Hepatocyte (in vitro differentiated cells): ENCODE results near the gene KIF1C. TPM values are rescaled to one million over a fixed set of nuclear protein-coding genes. Genes with fewer than 3 reads are reported as not detected.

ENCODE experiments used
- DNase-seq: peaks from one replicate; pipeline ENCODE4 v3.0.0-alpha.2; 2016; ENCODE audit warnings: low spot score
- H2AFZ ChIP-seq: fragments of 200-600 bp; sonication (generic); 2 replicates; pipeline ENCODE4 v1.6.0; 2016; ENCODE audit warnings: antibody characterized with exemption, mild to moderate bottlenecking
- H3K27ac ChIP-seq: fragments of 200-600 bp; sonication (generic); 2 replicates; pipeline ENCODE4 v1.5.1; 2016; ENCODE audit warnings: mild to moderate bottlenecking
- H3K27me3 ChIP-seq: fragments of 200-600 bp; sonication (generic); 2 replicates; pipeline ENCODE4 v1.6.1; 2016
- H3K36me3 ChIP-seq: fragments of 200-600 bp; sonication (generic); replicated peaks from 2 replicates; pipeline ENCODE4 v1.5.1; 2016; ENCODE audit warnings: low read depth; ENCODE audit not compliant: insufficient read depth
- H3K4me1 ChIP-seq: fragments of 200-600 bp; sonication (generic); 2 replicates; pipeline ENCODE4 v1.5.1; 2016; ENCODE audit warnings: mild to moderate bottlenecking, moderate library complexity; ENCODE audit not compliant: insufficient read depth
- H3K4me2 ChIP-seq: fragments of 200-600 bp; sonication (generic); 2 replicates; pipeline ENCODE4 v1.6.0; 2016
- H3K4me3 ChIP-seq: fragments of 200-600 bp; sonication (generic); 2 replicates; pipeline ENCODE4 v1.5.1; 2016; ENCODE audit warnings: mild to moderate bottlenecking
- H3K79me2 ChIP-seq: fragments of 200-600 bp; sonication (generic); 2 replicates; pipeline ENCODE4 v1.6.0; 2017; ENCODE audit warnings: mild to moderate bottlenecking
- H3K9me2 ChIP-seq: fragments of 200-600 bp; sonication (generic); replicated peaks from 2 replicates; pipeline ENCODE4 v1.6.0; 2017; ENCODE audit warnings: mild to moderate bottlenecking; ENCODE audit not compliant: insufficient read depth
- H3K9me3 ChIP-seq: fragments of 200-600 bp; sonication (generic); 2 replicates; pipeline ENCODE4 v1.5.1; 2016; ENCODE audit warnings: low read depth, mild to moderate bottlenecking
- H4K20me1 ChIP-seq: fragments of 200-600 bp; sonication (generic); 2 replicates; pipeline ENCODE4 v1.6.0; 2016; ENCODE audit warnings: mild to moderate bottlenecking; ENCODE audit not compliant: insufficient read depth, poor library complexity, severe bottlenecking
- EZH2 ChIP-seq: fragments of 200-600 bp; sonication (generic); IDR thresholded peaks from 2 replicates; pipeline ENCODE4 v1.6.1; 2016; ENCODE audit warnings: antibody characterized with exemption, mild to moderate bottlenecking, borderline replicate concordance
- EZH2phosphoT487 ChIP-seq: fragments of 200-600 bp; sonication (generic); IDR thresholded peaks from one replicate; pipeline ENCODE4 v1.6.1; 2018; ENCODE audit warnings: antibody characterized with exemption, mild to moderate bottlenecking, low read depth, moderate library complexity; ENCODE audit not compliant: unreplicated experiment, severe bottlenecking
- WGBS: methylation state at CpG from one replicate; pipeline ENCODE4 v1.1.6; 2016; ENCODE audit warnings: low lambda C conversion rate; ENCODE audit errors: missing lambda C conversion rate; 5-methylcytosine and 5-hydroxymethylcytosine counted together
- polyA plus RNA-seq: library from polyadenylated mRNA; unstranded; fragments of >200 nt; fragmentation: Nextera tagmentation; extraction: Ambion mirVana; gene quantifications from 2 replicates; pipeline ENCODE4 v1.2.1, GENCODE V29; 2016
- total RNA-seq: library from RNA; depleted of rRNA; stranded (reverse); fragments of >200 nt; gene quantifications from 2 replicates; pipeline ENCODE4 v1.2.3, GENCODE V29; 2014
- TF ChIP-seq, protein P1 (sequence below): fragments of 200-600 bp; sonication (generic); IDR thresholded peaks from 2 replicates; pipeline ENCODE4 v1.5.1; 2016; ENCODE audit warnings: antibody characterized with exemption, mild to moderate bottlenecking; ENCODE audit not compliant: poor library complexity

The KIF1C gene
- total and polyA plus RNA-seq, 2 experiments from 2014 or later, result 59.4 to 75.9 TPM

DNA sequence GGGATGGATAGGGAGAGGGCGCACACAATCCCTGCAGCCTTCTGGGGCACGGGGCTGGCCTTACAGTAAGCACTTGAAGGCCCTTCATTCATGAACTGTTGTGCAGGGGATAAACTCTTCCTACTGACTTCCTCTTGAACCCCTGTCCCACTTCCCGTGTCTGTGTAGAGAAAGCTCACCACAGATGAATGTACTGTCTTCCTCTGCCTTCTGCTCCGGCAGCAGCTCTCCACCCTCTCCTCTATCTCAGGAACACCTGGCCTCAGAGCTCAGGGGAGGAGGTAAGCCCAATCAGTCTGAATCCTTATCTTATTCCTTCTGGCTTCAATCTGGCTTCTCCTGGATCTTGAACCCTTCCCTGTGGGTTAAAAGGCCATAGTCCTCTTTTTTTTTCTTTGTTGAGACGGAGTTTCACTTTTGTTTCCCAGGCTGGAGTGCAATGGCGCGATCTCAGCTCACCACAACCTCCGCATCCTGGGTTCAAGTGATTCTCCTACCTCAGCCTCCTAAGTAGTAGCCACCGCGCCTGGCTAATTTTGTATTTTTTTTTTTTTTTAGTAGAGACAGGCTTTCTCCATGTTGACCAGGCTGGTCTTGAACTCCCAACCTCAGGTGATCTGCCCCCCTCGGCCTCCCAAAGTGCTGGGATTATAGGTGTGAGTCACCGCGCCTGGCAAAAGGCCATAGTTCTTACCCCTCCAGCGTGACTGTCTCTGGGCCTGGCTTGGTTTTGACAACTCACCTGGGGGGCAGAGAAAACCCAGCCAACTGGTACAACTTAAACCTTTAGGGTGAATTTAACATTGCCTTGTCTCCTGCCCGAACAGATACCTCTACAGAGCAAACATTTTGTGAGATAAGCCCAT is 44.6 kb downstream of the KIF1C start:
- TF ChIP-seq EZH2phosphoT487, result no peak
- TF ChIP-seq EZH2, result no peak
- TF ChIP-seq, protein P1, sequence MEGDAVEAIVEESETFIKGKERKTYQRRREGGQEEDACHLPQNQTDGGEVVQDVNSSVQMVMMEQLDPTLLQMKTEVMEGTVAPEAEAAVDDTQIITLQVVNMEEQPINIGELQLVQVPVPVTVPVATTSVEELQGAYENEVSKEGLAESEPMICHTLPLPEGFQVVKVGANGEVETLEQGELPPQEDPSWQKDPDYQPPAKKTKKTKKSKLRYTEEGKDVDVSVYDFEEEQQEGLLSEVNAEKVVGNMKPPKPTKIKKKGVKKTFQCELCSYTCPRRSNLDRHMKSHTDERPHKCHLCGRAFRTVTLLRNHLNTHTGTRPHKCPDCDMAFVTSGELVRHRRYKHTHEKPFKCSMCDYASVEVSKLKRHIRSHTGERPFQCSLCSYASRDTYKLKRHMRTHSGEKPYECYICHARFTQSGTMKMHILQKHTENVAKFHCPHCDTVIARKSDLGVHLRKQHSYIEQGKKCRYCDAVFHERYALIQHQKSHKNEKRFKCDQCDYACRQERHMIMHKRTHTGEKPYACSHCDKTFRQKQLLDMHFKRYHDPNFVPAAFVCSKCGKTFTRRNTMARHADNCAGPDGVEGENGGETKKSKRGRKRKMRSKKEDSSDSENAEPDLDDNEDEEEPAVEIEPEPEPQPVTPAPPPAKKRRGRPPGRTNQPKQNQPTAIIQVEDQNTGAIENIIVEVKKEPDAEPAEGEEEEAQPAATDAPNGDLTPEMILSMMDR, result no peak
- Histone ChIP-seq H3K4me1 (no peaks in the 10 kb centered on the region), H4K20me1 (no peaks in the 10 kb centered on the region), H3K9me3 (no peaks in the 10 kb centered on the region), H3K27me3 (no peaks in the 10 kb centered on the region), H3K79me2 (no peaks in the 10 kb centered on the region), H3K27ac (no peak overlapping the region), H3K36me3 (no peaks in the 10 kb centered on the region), H3K9me2 (no peaks in the 10 kb centered on the region), H3K4me3 (no peak overlapping the region), H2AFZ (no peak overlapping the region), H3K4me2 (no peak overlapping the region)
- WGBS, result 86% methylated on average over 15 of the region's 15 CpGs
- no peak for DNase-seq

DNA sequence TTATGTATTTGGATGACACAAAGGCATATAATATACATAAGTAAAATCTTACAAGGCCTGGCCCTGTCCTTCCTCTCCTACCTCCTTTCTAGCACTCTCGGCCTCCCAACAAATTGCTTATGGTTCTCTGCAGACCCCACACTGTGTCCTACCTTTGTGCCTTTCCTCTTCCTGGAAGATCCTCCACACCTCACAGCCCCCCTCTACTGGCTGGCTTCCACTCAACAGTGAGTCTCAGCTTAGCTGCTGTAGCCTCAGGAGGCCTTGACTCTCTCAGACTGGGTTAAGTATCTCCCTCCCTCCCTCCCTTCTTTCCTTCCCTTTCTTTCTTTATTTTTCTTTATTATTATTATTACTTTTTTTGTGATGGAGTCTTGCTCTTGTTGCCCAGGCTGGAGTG is 45.8 kb downstream of the KIF1C start:
- 97% methylated on average over 1 of the region's 1 CpG for WGBS
- TF ChIP-seq EZH2phosphoT487 (no peak), EZH2 (no peak)
- TF ChIP-seq, protein P1, result no peak
- Histone ChIP-seq H2AFZ (no peak overlapping the region), H3K9me3 (no peaks in the 10 kb centered on the region), H4K20me1 (no peaks in the 10 kb centered on the region), H3K79me2 (no peaks in the 10 kb centered on the region), H3K4me3 (no peak overlapping the region), H3K36me3 (no peaks in the 10 kb centered on the region), H3K4me1 (no peaks in the 10 kb centered on the region), H3K27me3 (no peaks in the 10 kb centered on the region), H3K9me2 (no peaks in the 10 kb centered on the region), H3K4me2 (no peak overlapping the region), H3K27ac (no peak overlapping the region)
- DNase-seq, result no peak

- H3K36me3 ChIP-seq, result no peaks in the 10 kb centered on the region
- WGBS, result 83% methylated on average over 5 of the region's 5 CpGs
- DNase-seq, result no peak
- H3K9me3 ChIP-seq, result no peaks in the 10 kb centered on the region
- peaks cover 5% of the 10 kb centered on the region for H3K4me1 ChIP-seq
- TF ChIP-seq EZH2phosphoT487 (no peak), EZH2 (no peak)
- TF ChIP-seq, protein P1, result no peak
- no peaks in the 10 kb centered on the region for H3K9me2 ChIP-seq
- H3K27ac ChIP-seq, result no peak overlapping the region
- no peaks in the 10 kb centered on the region for H4K20me1 ChIP-seq
- no peak overlapping the region for H2AFZ ChIP-seq
- no peak overlapping the region for H3K4me3 ChIP-seq
- H3K79me2 ChIP-seq, result no peaks in the 10 kb centered on the region
- no peaks in the 10 kb centered on the region for H3K27me3 ChIP-seq
- H3K4me2 ChIP-seq, result no peak overlapping the region
Observed at GRCh38 chr17:5044630-5045029, 46.9 kb downstream of the KIF1C start.
